Pancreas (tissue), 10 donors: ENCODE data around the gene PARD3. TPM values are rescaled to one million over a fixed set of nuclear protein-coding genes. Genes with fewer than 3 reads are reported as not detected.

Experiments
- ATAC-seq, 4 donors: fragments of 200-7000 bp; cut with Tn5 transposase; one replicate each; pipeline versions ENCODE4 v1.8.0 to v1.9.1; 2020; ENCODE audit warnings: mild to moderate bottlenecking in 4 of 4, moderate library complexity in 4 of 4
- DNase-seq, 6 donors: peaks; one replicate each; pipeline ENCODE4 v3.0.0-alpha.2; 2020
- FAIRE-seq: peaks from 2 replicates; lab custom pipeline; 2012; peaks lifted over from hg19 to GRCh38; lab: Jason Lieb, UNC
- H3K27ac ChIP-seq, 4 donors: fragments of 200-600 bp; sonication (generic); 1 replicate in 3 of 4; 2 replicates in 1 of 4; pipeline versions ENCODE4 v1.5.0 to v1.8.0; 2020
- H3K27me3 ChIP-seq, 4 donors: fragments of 200-600 bp; one replicate each; pipeline ENCODE4 v1.8.0; 2021
- H3K36me3 ChIP-seq, 3 donors: fragments of 200-600 bp; sonication (generic) in 1 of 3; one replicate each; pipeline versions ENCODE4 v1.5.0 to v1.8.0; 2020 to 2021
- H3K4me1 ChIP-seq, 3 donors: fragments of 200-600 bp; one replicate each; pipeline ENCODE4 v1.8.0; 2021
- H3K4me3 ChIP-seq, 4 donors: fragments of 200-600 bp; sonication (generic) in 2 of 4; one replicate each; pipeline versions ENCODE4 v1.5.0 to v1.8.0; 2020 to 2021
- H3K9me3 ChIP-seq, 4 donors: fragments of 200-600 bp; one replicate each; pipeline ENCODE4 v1.8.0; 2021
- CTCF ChIP-seq, 4 donors: fragments of 200-600 bp; sonication (generic) in 3 of 4; IDR thresholded peaks; one replicate each; pipeline versions ENCODE4 v1.5.0 to v1.8.0; 2021; ENCODE audit warnings: antibody characterized with exemption in 4 of 4
- WGBS, 2 donors: extraction: QIAGEN DNeasy Blood & Tissue Kit; methylation state at CpG; one replicate each; pipeline ENCODE4 v1.1.7; 2013; 5-methylcytosine and 5-hydroxymethylcytosine counted together
- intact Hi-C, 3 donors: fragments of 100-400 bp; cut with DNase I; formaldehyde crosslinking; loops; one replicate each; pipeline versions ENCODE4 v1.11.1 to v1.14.2; 2022
- polyA plus RNA-seq, 2 donors: library from polyadenylated mRNA; stranded (reverse); fragments of 200-250 nt; gene quantifications; one replicate each; pipeline ENCODE4 v1.2.3, GENCODE V29; 2013
- total RNA-seq, 6 donors: library from RNA; stranded (reverse); fragmentation: NEBNext Ultra II Directional in 4 of 6; extraction: Animal tissue kit (Norgen Biotek cat#: 25700) in 4 of 6; gene quantifications; one replicate each; pipeline versions ENCODE4 v1.2.1 to v1.2.4, GENCODE V29; 2021 to 2023
- donor health status: healthy with polysubstance abuse.
- donor health status: DM: no; HTN: no; CAD: no; lungs with moderate emphysema.
- donor health status: DM: no; HTN: no; CAD: no.
- donor health status: control.
- donor health status: control.
- donor health status: Bipolar disorder and iron deficiency.
- donor health status: DM: yes; HTN: yes; CAD: no.
- donor health status: DM: no; HTN: no; CAD: no.
- donor health status: DM: no; HTN: no; CAD: no.
- donor health status: DM: yes; HTN: yes; CAD: no.

The PARD3 gene
- total and polyA plus RNA-seq, 8 donors, result 12.8 to 32.3 (median 23.4) TPM

GRCh38 chr10:34188221-34188620 is 626.9 kb downstream of the PARD3 start:
- Histone ChIP-seq H3K4me3 (no peak overlapping the region), H3K9me3 (no peaks in the 10 kb centered on the region), H3K4me1 (peaks cover 0 to 16% (median 6%) of the 10 kb centered on the region in 3 donors), H3K27me3 (no peaks in the 10 kb centered on the region), H3K27ac (no peak overlapping the region), H3K36me3 (no peaks in the 10 kb centered on the region)
- no peak for TF ChIP-seq CTCF (IDR thresholded peaks at IDR 0.05)
- no peak for DNase-seq
- 79 to 81% methylated on average over 5 of the region's 5 CpGs for WGBS, 2 donors
- intact Hi-C loops, result no loop called here
- ATAC-seq, result no peak
- FAIRE-seq, result no peak

GRCh38 chr10:34187201-34187600 is 627.9 kb downstream of the PARD3 start:
- H3K27ac ChIP-seq, result no peak overlapping the region
- intact Hi-C loops, result no loop called here
- no peak for FAIRE-seq
- no peak overlapping the region for H3K4me3 ChIP-seq
- H3K27me3 ChIP-seq, result no peaks in the 10 kb centered on the region
- no peaks in the 10 kb centered on the region for H3K9me3 ChIP-seq
- no peak for DNase-seq
- ATAC-seq, result no peak
- 86 to 96% methylated on average over 1 of the region's 1 CpG for WGBS, 2 donors
- no peak for TF ChIP-seq CTCF (IDR thresholded peaks at IDR 0.05)
- H3K36me3 ChIP-seq, result no peaks in the 10 kb centered on the region
- peaks cover 0 to 16% (median 6%) of the 10 kb centered on the region in 3 donors for H3K4me1 ChIP-seq

- peaks cover 0 to 16% (median 6%) of the 10 kb centered on the region in 3 donors for H3K4me1 ChIP-seq
- H3K27ac ChIP-seq, result no peak overlapping the region
These were observed 628.4 kb downstream of the PARD3 start for GRCh38 chr10:34186745-34187144.

GRCh38 chr10:34185998-34186397 is 629.1 kb downstream of the PARD3 start:
- DNase-seq (no peak), ATAC-seq (peak in 1 of 4 donors; percentile 27), FAIRE-seq (no peak)
- no peak overlapping the region for H3K4me3 ChIP-seq
- no peaks in the 10 kb centered on the region for H3K36me3 ChIP-seq
- no peak overlapping the region for H3K27ac ChIP-seq
- intact Hi-C loops, result no loop called here
- TF ChIP-seq CTCF (IDR thresholded peaks at IDR 0.05), result no peak
- H3K27me3 ChIP-seq, result no peaks in the 10 kb centered on the region
- no peaks in the 10 kb centered on the region for H3K9me3 ChIP-seq
- WGBS, 2 donors, result 80 to 87% methylated on average over 7 of the region's 7 CpGs
- H3K4me1 ChIP-seq, result peaks cover 0 to 16% (median 6%) of the 10 kb centered on the region in 3 donors

More at GRCh38 chr10:34186745-34187144, 628.4 kb downstream of the PARD3 start:
- ATAC-seq (no peak), DNase-seq (no peak), FAIRE-seq (no peak)
- H3K27me3 ChIP-seq, result no peaks in the 10 kb centered on the region
- no peak overlapping the region for H3K4me3 ChIP-seq
- H3K9me3 ChIP-seq, result no peaks in the 10 kb centered on the region
- no peak for TF ChIP-seq CTCF (IDR thresholded peaks at IDR 0.05)
- intact Hi-C loops, result no loop called here
- no peaks in the 10 kb centered on the region for H3K36me3 ChIP-seq
- WGBS, 2 donors, result 94 to 95% methylated on average over 3 of the region's 3 CpGs

GRCh38 chr10:34184939-34185386 is 630.1 kb downstream of the PARD3 start:
- peak; percentile 24 to 68 (median 46) for ATAC-seq

More at GRCh38 chr10:34184939-34185386, 630.1 kb downstream of the PARD3 start:
- no peaks in the 10 kb centered on the region for H3K36me3 ChIP-seq
- no peaks in the 10 kb centered on the region for H3K9me3 ChIP-seq
- peaks cover 0 to 16% (median 6%) of the 10 kb centered on the region in 3 donors for H3K4me1 ChIP-seq
- FAIRE-seq (no peak), DNase-seq (no peak)
- no peak for TF ChIP-seq CTCF (IDR thresholded peaks at IDR 0.05)
- H3K4me3 ChIP-seq, result no peak overlapping the region
- WGBS, 2 donors, result 6 to 13% methylated on average over 1 of the region's 1 CpG
- intact Hi-C loops, result no loop called here
- no peak overlapping the region for H3K27ac ChIP-seq
- H3K27me3 ChIP-seq, result no peaks in the 10 kb centered on the region
